GM18498 (cell line): ENCODE results near the gene EPS8L2.

Experiments used
- ATAC-seq: cut with Tn5 transposase; IDR thresholded peaks from one replicate; pipeline ENCODE4 v1.9.1; 2021; ENCODE audit warnings: mild to moderate bottlenecking, moderate library complexity; ENCODE audit not compliant: unreplicated experiment

The EPS8L2 gene

GRCh38 chr11:748007-748359 is 42.0 kb downstream of the EPS8L2 start:
- peak; percentile 11 for ATAC-seq

GRCh38 chr11:749731-750130 is 43.7 kb downstream of the EPS8L2 start:
- no peak for ATAC-seq

- ATAC-seq: no peak
These were observed 54.2 kb downstream of the EPS8L2 start for GRCh38 chr11:760236-760635.

GRCh38 chr11:761526-762108 is 55.6 kb downstream of the EPS8L2 start:
- no peak for ATAC-seq

- no peak for ATAC-seq
These were observed 56.5 kb downstream of the EPS8L2 start for GRCh38 chr11:762421-763072.

GRCh38 chr11:763073-763463 is 57.0 kb downstream of the EPS8L2 start:
- no peak for ATAC-seq

- no peak for ATAC-seq
These were observed 57.7 kb downstream of the EPS8L2 start for GRCh38 chr11:763549-764321.

- no peak for ATAC-seq
These were observed 58.4 kb downstream of the EPS8L2 start for GRCh38 chr11:764322-765024.

GRCh38 chr11:765025-765801 is 59.2 kb downstream of the EPS8L2 start:
- ATAC-seq: peak; percentile 47

- ATAC-seq: no peak
These were observed 59.7 kb downstream of the EPS8L2 start for GRCh38 chr11:765802-766091.

GRCh38 chr11:766106-766935 is 60.3 kb downstream of the EPS8L2 start:
- no peak for ATAC-seq

- no peak for ATAC-seq
These were observed 60.8 kb downstream of the EPS8L2 start for GRCh38 chr11:766936-767210.

GRCh38 chr11:767238-767637 is 61.2 kb downstream of the EPS8L2 start:
- no peak for ATAC-seq

GRCh38 chr11:769887-770641 is 64.0 kb downstream of the EPS8L2 start:
- no peak for ATAC-seq

GRCh38 chr11:770642-771616 is 64.9 kb downstream of the EPS8L2 start:
- ATAC-seq: no peak

- no peak for ATAC-seq
These were observed 65.7 kb downstream of the EPS8L2 start for GRCh38 chr11:771617-772204.

- no peak for ATAC-seq
These were observed 66.7 kb downstream of the EPS8L2 start for GRCh38 chr11:772429-773390.
